ENCODE measurements around the gene CPEB3.

- TF ChIP-seq, protein P1, sequence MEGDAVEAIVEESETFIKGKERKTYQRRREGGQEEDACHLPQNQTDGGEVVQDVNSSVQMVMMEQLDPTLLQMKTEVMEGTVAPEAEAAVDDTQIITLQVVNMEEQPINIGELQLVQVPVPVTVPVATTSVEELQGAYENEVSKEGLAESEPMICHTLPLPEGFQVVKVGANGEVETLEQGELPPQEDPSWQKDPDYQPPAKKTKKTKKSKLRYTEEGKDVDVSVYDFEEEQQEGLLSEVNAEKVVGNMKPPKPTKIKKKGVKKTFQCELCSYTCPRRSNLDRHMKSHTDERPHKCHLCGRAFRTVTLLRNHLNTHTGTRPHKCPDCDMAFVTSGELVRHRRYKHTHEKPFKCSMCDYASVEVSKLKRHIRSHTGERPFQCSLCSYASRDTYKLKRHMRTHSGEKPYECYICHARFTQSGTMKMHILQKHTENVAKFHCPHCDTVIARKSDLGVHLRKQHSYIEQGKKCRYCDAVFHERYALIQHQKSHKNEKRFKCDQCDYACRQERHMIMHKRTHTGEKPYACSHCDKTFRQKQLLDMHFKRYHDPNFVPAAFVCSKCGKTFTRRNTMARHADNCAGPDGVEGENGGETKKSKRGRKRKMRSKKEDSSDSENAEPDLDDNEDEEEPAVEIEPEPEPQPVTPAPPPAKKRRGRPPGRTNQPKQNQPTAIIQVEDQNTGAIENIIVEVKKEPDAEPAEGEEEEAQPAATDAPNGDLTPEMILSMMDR (IDR thresholded peaks at IDR 0.05) = peak in 1 of 12 donors; percentile 6
- no peak for TF ChIP-seq POLR2A (IDR thresholded peaks at IDR 0.05)
These were observed 148.4 kb downstream of the CPEB3 start for GRCh38 chr10:92142512-92142911.

Measured in heart left ventricle (tissue), 13 donors.